GM12878 (cell line): ENCODE results near the gene DNHD1. TPM values are rescaled to one million over a fixed set of nuclear protein-coding genes. Genes with fewer than 3 reads are reported as not detected.

ENCODE experiments used
- ATAC-seq: fragments of 200-7000 bp; cut with Tn5 transposase; 3 replicates; pipeline ENCODE4 v1.9.1; 2020; ENCODE audit warnings: mild to moderate bottlenecking, moderate library complexity
- BruUV-seq: library from RNA; stranded (reverse); fragments of 400-500 nt; replicated peaks from 2 replicates; lab custom pipeline; 2021; lab: Mats Ljungman, UMichigan
- CTCF ChIA-PET: fragments of 300-600 bp; sonication (Branson Sonifier 250); formaldehyde crosslinking; extraction: SDS; loops from one replicate; lab custom pipeline; 2021; ENCODE audit warnings: inconsistent platforms; lab: Yijun Ruan, JAX
- POLR2A ChIA-PET: fragments of 350-600 bp; formaldehyde crosslinking; extraction: SDS; loops from one replicate; lab custom pipeline; 2021; ENCODE audit warnings: inconsistent platforms; lab: Charles Lee
- RAD21 ChIA-PET: fragments of 300-600 bp; sonication (Branson Sonifier 250); formaldehyde crosslinking; loops from one replicate; lab custom pipeline; 2023; ENCODE audit warnings: antibody characterized with exemption; ENCODE audit not compliant: unreplicated experiment; lab: Charles Lee
- SMC1A ChIA-PET: fragments of 300-600 bp; sonication (Branson Sonifier 250); formaldehyde crosslinking; loops from one replicate; lab custom pipeline; 2023; ENCODE audit not compliant: unreplicated experiment, uncharacterized antibody; lab: Charles Lee
- DNase-seq: peaks from one replicate; pipeline ENCODE4 v3.0.0-alpha.2; 2011; ENCODE audit warnings: low read depth, low spot score
- FAIRE-seq: peaks from 3 replicates; lab custom pipeline; 2011; peaks lifted over from hg19 to GRCh38; lab: Jason Lieb, UNC
- H2AFZ ChIP-seq: 2 replicates; pipeline ENCODE4 v1.6.0; 2011; ENCODE audit warnings: low read depth, low read length, control low read depth; ENCODE audit not compliant: control insufficient read depth
- H3K27ac ChIP-seq: 2 replicates; pipeline ENCODE4 v1.5.1; 2011; ENCODE audit warnings: control low read depth; ENCODE audit not compliant: control insufficient read depth, insufficient read depth
- H3K27me3 ChIP-seq, 2 experiments: replicated peaks in 1 of 2; 2 replicates each; pipeline versions ENCODE4 v1.6.0 to v1.6.1; 2011; ENCODE audit warnings: low read length in 1 of 2; ENCODE audit not compliant: control insufficient read depth in 2 of 2, insufficient read depth in 2 of 2
- H3K36me3 ChIP-seq, 2 experiments: 2 replicates each; pipeline ENCODE4 v1.5.1; 2011; ENCODE audit warnings: low read length in 1 of 2; ENCODE audit not compliant: control insufficient read depth in 2 of 2, insufficient read depth in 2 of 2
- H3K4me1 ChIP-seq: 2 replicates; pipeline ENCODE4 v1.6.1; 2011; ENCODE audit warnings: mild to moderate bottlenecking, low read length, moderate library complexity, mixed read lengths; ENCODE audit not compliant: control insufficient read depth, insufficient read depth
- H3K4me2 ChIP-seq: 2 replicates; pipeline ENCODE4 v1.6.0; 2011; ENCODE audit warnings: control low read depth; ENCODE audit not compliant: control insufficient read depth, insufficient read depth
- H3K4me3 ChIP-seq: fragments of 200-600 bp; sonication (generic); 2 replicates; pipeline ENCODE4 v1.5.1; 2016
- H3K79me2 ChIP-seq: 2 replicates; pipeline ENCODE4 v1.6.0; 2011; ENCODE audit warnings: low read length; ENCODE audit not compliant: control insufficient read depth, insufficient read depth
- H3K9ac ChIP-seq: 2 replicates; pipeline ENCODE4 v1.8.0; 2011; ENCODE audit warnings: low read length, control low read depth, mixed read lengths; ENCODE audit not compliant: control insufficient read depth, insufficient read depth
- H3K9me3 ChIP-seq: replicated peaks from 3 replicates; pipeline ENCODE4 v1.5.1; 2011; ENCODE audit warnings: mild to moderate bottlenecking, low read length; ENCODE audit not compliant: control insufficient read depth, insufficient read depth
- H4K20me1 ChIP-seq: 2 replicates; pipeline ENCODE4 v1.6.0; 2011; ENCODE audit not compliant: control insufficient read depth, insufficient read depth
- BACH1 ChIP-seq: fragments of 450-650 bp; IDR thresholded peaks from 2 replicates; pipeline ENCODE4 v1.6.1; 2017; ENCODE audit warnings: mild to moderate bottlenecking, borderline replicate concordance
- CREM ChIP-seq: IDR thresholded peaks from 2 replicates; pipeline ENCODE4 v1.6.1; 2014; ENCODE audit warnings: antibody characterized with exemption, low read depth
- GABPA ChIP-seq: IDR thresholded peaks from 2 replicates; pipeline ENCODE4 v1.6.1; 2014; ENCODE audit warnings: antibody characterized with exemption, low read depth, mild to moderate bottlenecking, inconsistent platforms
- IKZF1 ChIP-seq: fragments of 450-650 bp; conservative IDR thresholded peaks from 2 replicates; pipeline ENCODE4 v1.6.1; 2017; ENCODE audit warnings: antibody characterized with exemption, mild to moderate bottlenecking
- LARP7 ChIP-seq: fragments of 450-650 bp; IDR thresholded peaks from 2 replicates; pipeline ENCODE4 v1.6.1; 2017; ENCODE audit warnings: mild to moderate bottlenecking
- MYB ChIP-seq: fragments of 150-350 bp; IDR thresholded peaks from 2 replicates; pipeline ENCODE4 v1.6.1; 2014; ENCODE audit warnings: mild to moderate bottlenecking, low read depth, low read length, borderline replicate concordance
- RELA ChIP-seq: fragments of 450-650 bp; IDR thresholded peaks from 2 replicates; pipeline ENCODE4 v1.8.0; 2014; ENCODE audit warnings: borderline replicate concordance; ENCODE audit not compliant: partially characterized antibody
- TCF12 ChIP-seq: IDR thresholded peaks from 2 replicates; pipeline ENCODE4 v1.6.1; 2011; ENCODE audit warnings: low read depth, mild to moderate bottlenecking, low read length
- WGBS: methylation state at CpG from one replicate; pipeline ENCODE4 v1.1.6; 2016; ENCODE audit warnings: low lambda C conversion rate; ENCODE audit not compliant: insufficient replicate concordance, insufficient coverage; ENCODE audit errors: missing lambda C conversion rate; 5-methylcytosine and 5-hydroxymethylcytosine counted together
- in situ Hi-C: fragments of 300-500 bp; cut with MboI; formaldehyde crosslinking; loops from 9 replicates; pipeline ENCODE4 v1.14.3; 2018; ENCODE audit warnings: mixed read lengths
- intact Hi-C: fragments of 100-400 bp; cut with micrococcal nuclease; formaldehyde crosslinking; loops from one replicate; pipeline ENCODE4 v1.14.2; 2022; ENCODE audit not compliant: unreplicated experiment
- polyA plus RNA-seq, 11 experiments: library from polyadenylated mRNA; depleted of rRNA in 4 of 11; unstranded in 6 of 11; stranded (reverse) in 5 of 11; fragments of >200 nt; fragmentation: Nextera tagmentation in 4 of 11; fragmentation: Illumina TruSeq in 1 of 11; extraction: Ambion mirVana in 4 of 11; extraction: Trizol in 1 of 11; gene quantifications; 1 replicate in 1 of 11; 2 replicates in 10 of 11; pipeline versions ENCODE4 v1.2.1 to v1.2.3, GENCODE V29; 2011 to 2016; ENCODE audit warnings: inconsistent platforms in 2 of 11, missing spikeins in 2 of 11, low read depth in 1 of 11
- total RNA-seq, 4 experiments: library from RNA; depleted of rRNA in 3 of 4; stranded (reverse); fragments of >200 nt in 3 of 4; fragmentation: Illumina TruSeq in 1 of 4; extraction: Trizol in 1 of 4; gene quantifications; 2 replicates each; pipeline versions ENCODE4 v1.2.1 to v1.2.3, GENCODE V29; 2013 to 2021
- TF ChIP-seq, protein P1 (sequence below): IDR thresholded peaks from 2 replicates; pipeline ENCODE4 v1.6.1; 2011; ENCODE audit warnings: low read depth, mild to moderate bottlenecking, low read length, moderate library complexity, borderline replicate concordance; ENCODE audit errors: extremely low read depth

Gene DNHD1
- total and polyA plus RNA-seq, 10 of the 15 experiments (the other 5 are each of a cell fraction or from before 2014, with no cell fraction given): 0.99 to 16.9 (median 8.6) TPM

DNA sequence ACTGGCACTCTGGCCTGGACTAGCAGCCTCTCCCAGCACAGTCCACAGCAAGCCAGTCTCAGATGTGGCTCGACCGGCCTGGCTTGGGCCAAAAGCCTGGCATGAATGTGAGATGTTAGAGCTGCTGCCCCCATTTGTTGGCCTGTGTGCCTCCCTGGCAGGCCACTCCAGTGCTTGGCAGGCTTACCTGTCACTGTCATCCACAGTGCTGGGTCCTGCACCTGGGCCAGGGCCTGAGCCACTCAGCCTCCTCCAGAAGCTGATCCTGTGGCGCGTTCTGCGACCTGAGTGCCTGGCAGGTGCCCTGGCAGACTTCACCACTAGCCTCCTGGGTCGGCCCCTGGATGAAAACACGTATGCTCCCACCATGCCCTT is 70.3 kb downstream of the DNHD1 start:
- ChIA-PET POLR2A (no interaction called here), RAD21 (no interaction called here), CTCF (no interaction called here), SMC1A (no interaction called here)
- Histone ChIP-seq H3K9ac (no peak overlapping the region), H3K4me2 (no peak overlapping the region), H4K20me1 (no peaks in the 10 kb centered on the region), H3K4me3 (no peak overlapping the region), H3K27ac (no peak overlapping the region), H3K27me3 (no peaks in the 10 kb centered on the region), H3K4me1 (no peaks in the 10 kb centered on the region), H3K9me3 (no peaks in the 10 kb centered on the region), H3K79me2 (no peaks in the 10 kb centered on the region), H2AFZ (no peak overlapping the region), H3K36me3 (peaks cover 0 to 1% of the 10 kb centered on the region in 2 experiments; a peak in 1 of 4 replicates)
- TF ChIP-seq RELA: no peak
- no peak for TF ChIP-seq CREM
- TF ChIP-seq MYB: no peak
- TF ChIP-seq GABPA: no peak
- TF ChIP-seq, protein P1, sequence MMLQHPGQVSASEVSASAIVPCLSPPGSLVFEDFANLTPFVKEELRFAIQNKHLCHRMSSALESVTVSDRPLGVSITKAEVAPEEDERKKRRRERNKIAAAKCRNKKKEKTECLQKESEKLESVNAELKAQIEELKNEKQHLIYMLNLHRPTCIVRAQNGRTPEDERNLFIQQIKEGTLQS: no peak
- no peak for TF ChIP-seq LARP7
- BruUV-seq: no TSS peak
- WGBS: 99% methylated on average over 7 of the region's 7 CpGs
- in situ Hi-C loops: no loop called here
- FAIRE-seq (no peak), ATAC-seq (no peak), DNase-seq (no peak)
- intact Hi-C loops: no loop called here

DNA sequence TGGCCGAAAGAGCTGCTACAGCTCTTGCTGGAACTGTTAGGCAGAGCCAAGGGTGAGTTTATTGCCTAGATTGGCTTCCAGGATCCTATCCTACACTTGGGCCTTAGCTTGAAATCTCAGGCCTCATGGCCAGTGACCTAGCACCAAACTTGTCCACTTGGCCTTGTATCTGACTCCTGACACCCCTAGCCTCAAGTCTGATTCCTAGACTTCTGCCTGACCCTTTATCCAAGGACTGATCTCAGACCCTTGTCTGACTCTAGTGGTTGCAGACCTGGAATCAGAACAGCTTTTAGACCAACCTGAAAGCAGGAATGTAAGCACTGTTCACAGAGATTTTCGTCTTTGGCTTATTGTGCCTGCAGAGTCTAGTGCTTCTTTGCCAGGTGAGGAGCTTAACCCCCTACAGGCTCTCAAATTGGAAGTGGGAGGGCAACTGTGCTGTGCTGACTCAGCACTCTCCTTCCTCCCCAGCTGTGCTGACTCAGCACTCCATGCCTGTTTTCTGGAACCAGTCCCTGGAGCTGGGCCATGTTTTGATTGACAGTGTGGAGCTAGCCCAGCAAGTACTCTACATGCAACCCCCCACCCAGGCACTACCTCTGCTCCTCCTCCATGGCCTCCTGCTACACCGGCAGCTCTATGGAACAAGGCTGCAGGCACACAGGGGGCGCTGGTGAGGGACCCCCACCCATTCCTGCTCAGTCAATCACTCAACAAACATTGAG is 71.3 kb downstream of the DNHD1 start:
- H3K4me3 ChIP-seq: no peak overlapping the region
- TF ChIP-seq BACH1 (peak; percentile 51; the same call in 1 of the 2 replicates), TCF12 (no peak), IKZF1 (no peak)
- TF ChIP-seq, all 136 proteins: peak for 1
- POLR2A ChIA-PET: no interaction called here
- Histone ChIP-seq H3K4me2 (no peak overlapping the region), H3K79me2 (no peaks in the 10 kb centered on the region), H4K20me1 (no peaks in the 10 kb centered on the region), H2AFZ (no peak overlapping the region), H3K9ac (no peak overlapping the region), H3K9me3 (no peaks in the 10 kb centered on the region), H3K27ac (no peak overlapping the region), H3K27me3 (no peaks in the 10 kb centered on the region), H3K4me1 (no peaks in the 10 kb centered on the region), H3K36me3 (peaks cover 0 to 1% of the 10 kb centered on the region in 2 experiments; a peak in 1 of 4 replicates)
- RAD21 ChIA-PET: no interaction called here
- intact Hi-C loops (no loop called here), in situ Hi-C loops (no loop called here)
- DNase-seq: no peak
- no peak for FAIRE-seq
- SMC1A ChIA-PET: no interaction called here
- no TSS peak for BruUV-seq
- no peak for ATAC-seq
- CTCF ChIA-PET: interaction anchor here (1.1 kb wide), 2 partner anchors 37 to 189 kb away, joined by 3 to 4 read pairs; no protein-coding TSS in a partner anchor
- whole genome bisulfite sequencing: 85% methylated on average over 4 of the region's 4 CpGs
